ENCODE results near the gene THY1. TPM values are rescaled to one million over a fixed set of nuclear protein-coding genes. Genes with fewer than 3 reads are reported as not detected.
A peak's percentile ranks its signal among the peaks of the same experiment; 100 is the strongest.

Gene THY1
- total RNA-seq, 4 donors from 2014 or later: 14.1 to 43.4 (median 30.6) TPM

GRCh38 chr11:119419246-119419645, 3.7 kb downstream of the THY1 start:
- Histone ChIP-seq H3K27ac (peak overlapping the region; percentile 79 to 95 (median 91)), H3K9me3 (no peaks in the 10 kb centered on the region), H3K27me3 (no peaks in the 10 kb centered on the region), H3K36me3 (no peaks in the 10 kb centered on the region), H3K4me1 (peaks cover 57 to 66% of the 10 kb centered on the region in 2 donors), H3K4me3 (replicated peaks in 1 of 3) (no peak overlapping the region)
- WGBS, 2 donors: 88 to 94% methylated on average over 5 of the region's 5 CpGs
- intact Hi-C loops (cut with DNase I): no loop called here
- peak; percentile 15 to 24 for DNase-seq
- no peak for TF ChIP-seq POLR2A (IDR thresholded peaks at IDR 0.05)
- no peak for TF ChIP-seq CTCF (IDR thresholded peaks at IDR 0.05)

- WGBS, 2 donors: 93 to 94% methylated on average over 4 of the region's 4 CpGs
- peak overlapping the region; percentile 79 to 95 (median 91) for H3K27ac ChIP-seq
- intact Hi-C loops (cut with DNase I): no loop called here
Observed at GRCh38 chr11:119418759-119419158, 4.2 kb downstream of the THY1 start.

GRCh38 chr11:119417726-119418540, 5.0 kb downstream of the THY1 start:
- peaks cover 56 to 61% of the 10 kb centered on the region in 2 donors for H3K4me1 ChIP-seq
- peak; percentile 86 to 87 for DNase-seq
- WGBS, 2 donors: 66 to 70% methylated on average over 18 to 19 of the region's 19 CpGs
- TF ChIP-seq POLR2A (IDR thresholded peaks at IDR 0.05) (peak in 1 of 2 donors; percentile 48), CTCF (IDR thresholded peaks at IDR 0.05) (no peak)
- no peaks in the 10 kb centered on the region for H3K9me3 ChIP-seq
- H3K27me3 ChIP-seq: no peaks in the 10 kb centered on the region
- no peaks in the 10 kb centered on the region for H3K36me3 ChIP-seq
- H3K27ac ChIP-seq: peak overlapping the region; percentile 79 to 95 (median 91)
- no peak overlapping the region for H3K4me3 ChIP-seq (replicated peaks in 1 of 3)
- intact Hi-C loops (cut with DNase I): no loop called here

More at GRCh38 chr11:119418759-119419158, 4.2 kb downstream of the THY1 start:
- TF ChIP-seq CTCF (IDR thresholded peaks at IDR 0.05) (no peak), POLR2A (IDR thresholded peaks at IDR 0.05) (no peak)
- peaks cover 57 to 66% of the 10 kb centered on the region in 2 donors for H3K4me1 ChIP-seq
- H3K4me3 ChIP-seq (replicated peaks in 1 of 3): no peak overlapping the region
- DNase-seq: no peak
- H3K9me3 ChIP-seq: no peaks in the 10 kb centered on the region
- H3K27me3 ChIP-seq: no peaks in the 10 kb centered on the region
- H3K36me3 ChIP-seq: no peaks in the 10 kb centered on the region

- H3K4me3 ChIP-seq (replicated peaks in 1 of 3): no peak overlapping the region
- no peaks in the 10 kb centered on the region for H3K27me3 ChIP-seq
- H3K9me3 ChIP-seq: no peaks in the 10 kb centered on the region
- peaks cover 46 to 51% of the 10 kb centered on the region in 2 donors for H3K4me1 ChIP-seq
- peak; percentile 11 to 13 for DNase-seq
- TF ChIP-seq POLR2A (IDR thresholded peaks at IDR 0.05) (no peak), CTCF (IDR thresholded peaks at IDR 0.05) (no peak)
- intact Hi-C loops (cut with DNase I): no loop called here
- WGBS, 2 donors: 88 to 91% methylated on average over 16 of the region's 16 CpGs
- peak overlapping the region; percentile 39 to 95 (median 79) for H3K27ac ChIP-seq
- H3K36me3 ChIP-seq: no peaks in the 10 kb centered on the region
Observed at GRCh38 chr11:119416606-119417580, 6.1 kb downstream of the THY1 start.

All from thyroid gland (tissue), 4 donors.